Common myeloid progenitor, CD34-positive (primary cell): ENCODE data around the gene OR10A7.

ENCODE experiments used
- CTCF ChIA-PET: fragments of 350-600 bp; sonication (Branson Sonifier 250); formaldehyde crosslinking; loops from one replicate; lab custom pipeline; 2021; ENCODE audit warnings: antibody characterized with exemption; lab: Charles Lee
- POLR2A ChIA-PET: fragments of 350-600 bp; sonication (Branson Sonifier 250); formaldehyde crosslinking; loops from one replicate; lab custom pipeline; 2021; ENCODE audit warnings: antibody characterized with exemption; lab: Charles Lee
- DNase-seq, 3 donors: peaks; one replicate each; pipeline versions ENCODE4 v3.0.0 to v3.0.0-alpha.2; 2013
- H3K27ac ChIP-seq, 2 experiments: 1 replicate in 1 of 2; 2 replicates in 1 of 2; pipeline ENCODE4 v1.7.0; 2013; ENCODE audit warnings: inconsistent platforms in 2 of 2, low read length in 2 of 2, mild to moderate bottlenecking in 2 of 2, low read depth in 1 of 2, moderate library complexity in 1 of 2; ENCODE audit not compliant: severe bottlenecking in 2 of 2, insufficient read depth in 1 of 2, poor library complexity in 1 of 2
- H3K27me3 ChIP-seq, 5 experiments: replicated peaks in 2 of 5; 1 replicate in 3 of 5; 2 replicates in 2 of 5; pipeline versions ENCODE4 v1.6.1 to v1.7.0; 2013; ENCODE audit warnings: low read length in 4 of 5, mild to moderate bottlenecking in 2 of 5, moderate library complexity in 2 of 5, inconsistent platforms in 1 of 5; ENCODE audit not compliant: insufficient read depth in 5 of 5, control insufficient read depth in 4 of 5
- H3K36me3 ChIP-seq, 4 experiments: 1 replicate in 2 of 4; 2 replicates in 2 of 4; pipeline versions ENCODE4 v1.6.1 to v1.7.0; 2013; ENCODE audit warnings: low read length in 3 of 4, control low read depth in 1 of 4, mild to moderate bottlenecking in 1 of 4; ENCODE audit not compliant: control insufficient read depth in 4 of 4, insufficient read depth in 4 of 4
- H3K4me1 ChIP-seq, 4 experiments: 1 replicate in 3 of 4; 2 replicates in 1 of 4; pipeline versions ENCODE4 v1.6.1 to v1.7.1; 2013; ENCODE audit warnings: low read length in 3 of 4, mild to moderate bottlenecking in 3 of 4, control low read depth in 1 of 4, inconsistent platforms in 1 of 4, moderate library complexity in 1 of 4; ENCODE audit not compliant: control insufficient read depth in 4 of 4, insufficient read depth in 4 of 4; ENCODE audit errors: control extremely low read depth in 1 of 4
- H3K4me3 ChIP-seq, 7 experiments: 1 replicate in 4 of 7; 2 replicates in 3 of 7; pipeline versions ENCODE4 v1.5.1 to v1.7.0; 2013; ENCODE audit warnings: mild to moderate bottlenecking in 7 of 7, low read length in 6 of 7, moderate library complexity in 6 of 7, inconsistent platforms in 2 of 7, low read depth in 2 of 7, control low read depth in 1 of 7; ENCODE audit not compliant: insufficient read depth in 4 of 7, control insufficient read depth in 1 of 7; ENCODE audit errors: extremely low read depth in 1 of 7
- H3K9me3 ChIP-seq, 5 experiments: 1 replicate in 4 of 5; 2 replicates in 1 of 5; pipeline versions ENCODE4 v1.6.1 to v1.7.1; 2013; ENCODE audit warnings: low read length in 4 of 5, mild to moderate bottlenecking in 2 of 5, inconsistent platforms in 1 of 5, low read depth in 1 of 5, moderate library complexity in 1 of 5; ENCODE audit not compliant: control insufficient read depth in 4 of 5, insufficient read depth in 2 of 5; ENCODE audit errors: control extremely low read depth in 1 of 5
- WGBS: methylation state at CpG from one replicate; pipeline ENCODE4 v1.1.5; 2013; ENCODE audit not compliant: insufficient coverage; 5-methylcytosine and 5-hydroxymethylcytosine counted together

The OR10A7 gene

GRCh38 chr12:55256831-55257230, 36.0 kb downstream of the OR10A7 start:
- Histone ChIP-seq H3K4me3 (no peak overlapping the region), H3K4me1 (no peaks in the 10 kb centered on the region), H3K36me3 (no peaks in the 10 kb centered on the region), H3K27me3 (peaks cover 0 to 10% (median 0%) of the 10 kb centered on the region in 5 experiments), H3K9me3 (peaks cover 0 to 1% (median 0%) of the 10 kb centered on the region in 5 experiments), H3K27ac (no peak overlapping the region)
- ChIA-PET CTCF (interaction anchor here (1.2 kb wide), 1 partner anchor 24 kb away, joined by 3 read pairs; no protein-coding TSS in a partner anchor), POLR2A (no interaction called here)
- no peak for DNase-seq
- no CpG with 5 or more reads among the region's 4 CpGs for WGBS

GRCh38 chr12:55258303-55258702, 37.5 kb downstream of the OR10A7 start:
- POLR2A ChIA-PET, result no interaction called here
- 67% methylated on average over 1 of the region's 2 CpGs for WGBS

More at GRCh38 chr12:55258303-55258702, 37.5 kb downstream of the OR10A7 start:
- CTCF ChIA-PET, result no interaction called here
- peaks cover 0 to 5% (median 0%) of the 10 kb centered on the region in 5 experiments for H3K27me3 ChIP-seq
- H3K36me3 ChIP-seq, result no peaks in the 10 kb centered on the region
- H3K9me3 ChIP-seq, result peaks cover 0 to 1% (median 0%) of the 10 kb centered on the region in 5 experiments
- no peak overlapping the region for H3K27ac ChIP-seq
- no peak overlapping the region for H3K4me3 ChIP-seq
- H3K4me1 ChIP-seq, result no peaks in the 10 kb centered on the region
- DNase-seq, result no peak
